Measurements from ENCODE around the gene GLOD4. TPM values are rescaled to one million over a fixed set of nuclear protein-coding genes. Genes with fewer than 3 reads are reported as not detected.
"Not testable (repeated sequence)": the region's sequence is repeated elsewhere in the genome, so short reads cannot be mapped to it uniquely, and the experiment has no call there.

The GLOD4 gene
- total RNA-seq, 2 experiments from 2014 or later: 59.5 to 64.0 TPM

GRCh38 chr17:789931-790873 is 8.1 kb upstream of the GLOD4 start:
- peaks cover 25% of the 10 kb centered on the region for H3K36me3 Mint-ChIP-seq (ENCODE audit: low read depth)
- CTCF ChIA-PET; H3K27ac Mint-ChIP-seq; H3K27me3 Mint-ChIP-seq; ATAC-seq; DNase-seq; H3K4me3 Mint-ChIP-seq; POLR2A ChIA-PET; H3K4me1 Mint-ChIP-seq; H3K9me3 Mint-ChIP-seq (ENCODE audit: low read depth): not testable (repeated sequence)
- intact Hi-C loops (cut with DNase I, micrococcal nuclease): loop anchor here in 1 of 2 experiments (1.0 kb wide), 1 partner anchor 25 kb away; no protein-coding TSS in a partner anchor

- DNase-seq: no peak
- no peaks in the 10 kb centered on the region for H3K27me3 Mint-ChIP-seq
- H3K9me3 Mint-ChIP-seq (ENCODE audit: low read depth): no peaks in the 10 kb centered on the region
- CTCF ChIA-PET: interaction anchor here (0.8 kb wide), 1 partner anchor 267 kb away, joined by 3 read pairs; no protein-coding TSS in a partner anchor
- no peak overlapping the region for H3K27ac Mint-ChIP-seq
- peaks cover 25% of the 10 kb centered on the region for H3K36me3 Mint-ChIP-seq (ENCODE audit: low read depth)
- H3K4me3 Mint-ChIP-seq: no peak overlapping the region
- ATAC-seq: no peak
- intact Hi-C loops (cut with DNase I, micrococcal nuclease): no loop called here
- POLR2A ChIA-PET: no interaction called here
- peaks cover 7% of the 10 kb centered on the region for H3K4me1 Mint-ChIP-seq
Observed at GRCh38 chr17:789160-789840, 7.2 kb upstream of the GLOD4 start.

GRCh38 chr17:788551-788950 is 6.5 kb upstream of the GLOD4 start:
- H3K27ac Mint-ChIP-seq: no peak overlapping the region
- intact Hi-C loops (cut with DNase I, micrococcal nuclease): no loop called here
- ChIA-PET CTCF (interaction anchor here (0.8 kb wide), 1 partner anchor 268 kb away, joined by 3 read pairs; no protein-coding TSS in a partner anchor), POLR2A (interaction anchor here (0.7 kb wide), 1 partner anchor 8 kb away, joined by 8 read pairs; no protein-coding TSS in a partner anchor)
- H3K27me3 Mint-ChIP-seq: no peaks in the 10 kb centered on the region
- no peak overlapping the region for H3K4me3 Mint-ChIP-seq
- DNase-seq (no peak), ATAC-seq (no peak)
- peaks cover 15% of the 10 kb centered on the region for H3K4me1 Mint-ChIP-seq
- H3K36me3 Mint-ChIP-seq (ENCODE audit: low read depth): peaks cover 28% of the 10 kb centered on the region
- H3K9me3 Mint-ChIP-seq (ENCODE audit: low read depth): no peaks in the 10 kb centered on the region

- Mint-ChIP-seq H3K9me3 (ENCODE audit: low read depth) (no peaks in the 10 kb centered on the region), H3K27me3 (no peaks in the 10 kb centered on the region), H3K36me3 (ENCODE audit: low read depth) (peaks cover 30% of the 10 kb centered on the region), H3K4me3 (no peak overlapping the region), H3K4me1 (peaks cover 22% of the 10 kb centered on the region), H3K27ac (no peak overlapping the region)
- POLR2A ChIA-PET: interaction anchor here (0.7 kb wide), 1 partner anchor 8 kb away, joined by 8 read pairs; no protein-coding TSS in a partner anchor
- CTCF ChIA-PET: no interaction called here
- ATAC-seq (no peak), DNase-seq (no peak)
- intact Hi-C loops (cut with DNase I, micrococcal nuclease): no loop called here
Observed at GRCh38 chr17:787641-788221, 5.7 kb upstream of the GLOD4 start.

GRCh38 chr17:785901-786300 is 3.8 kb upstream of the GLOD4 start:
- ATAC-seq; POLR2A ChIA-PET; H3K27me3 Mint-ChIP-seq; H3K27ac Mint-ChIP-seq; H3K4me3 Mint-ChIP-seq; intact Hi-C loops (cut with DNase I, micrococcal nuclease); H3K9me3 Mint-ChIP-seq (ENCODE audit: low read depth); DNase-seq: not testable (repeated sequence)
- Mint-ChIP-seq H3K36me3 (ENCODE audit: low read depth) (peaks cover 21% of the 10 kb centered on the region), H3K4me1 (peaks cover 31% of the 10 kb centered on the region)
- CTCF ChIA-PET: interaction anchor here (1.0 to 1.4 kb wide), 2 partner anchors 9 to 195 kb away, joined by 3 to 6 read pairs; no protein-coding TSS in a partner anchor

GRCh38 chr17:784143-784542 is 2.1 kb upstream of the GLOD4 start:
- ChIA-PET POLR2A (interaction anchor here (0.6 to 0.7 kb wide), 3 partner anchors 11 to 698 kb away, joined by 3 to 7 read pairs (median 3); no protein-coding TSS in a partner anchor), CTCF (interaction anchor here (0.6 kb wide), 1 partner anchor 319 kb away, joined by 3 read pairs; no protein-coding TSS in a partner anchor)
- peaks cover 35% of the 10 kb centered on the region for H3K4me1 Mint-ChIP-seq
- no peaks in the 10 kb centered on the region for H3K27me3 Mint-ChIP-seq
- H3K9me3 Mint-ChIP-seq (ENCODE audit: low read depth): no peaks in the 10 kb centered on the region
- H3K4me3 Mint-ChIP-seq: peak overlapping the region; percentile 97
- intact Hi-C loops (cut with DNase I, micrococcal nuclease): loop anchor here in 1 of 2 experiments (5.0 kb wide), 1 partner anchor 213 kb away; the partner anchor contains the start of gene TIMM22
- ATAC-seq: peak; percentile 47
- peak; percentile 19 for DNase-seq
- H3K27ac Mint-ChIP-seq: peak overlapping the region; percentile 76
- H3K36me3 Mint-ChIP-seq (ENCODE audit: low read depth): peaks cover 15% of the 10 kb centered on the region

- no peak overlapping the region for H3K4me3 Mint-ChIP-seq
- DNase-seq: no peak
- H3K27me3 Mint-ChIP-seq: no peaks in the 10 kb centered on the region
- CTCF ChIA-PET: interaction anchor here (0.6 to 1.2 kb wide), 2 partner anchors 9 to 76 kb away, joined by 3 read pairs; no protein-coding TSS in a partner anchor
- H3K36me3 Mint-ChIP-seq (ENCODE audit: low read depth): peaks cover 55% of the 10 kb centered on the region
- H3K9me3 Mint-ChIP-seq (ENCODE audit: low read depth): no peaks in the 10 kb centered on the region
- no peak for ATAC-seq
- H3K27ac Mint-ChIP-seq: no peak overlapping the region
- POLR2A ChIA-PET: no interaction called here
- intact Hi-C loops (cut with DNase I, micrococcal nuclease): no loop called here
- peaks cover 30% of the 10 kb centered on the region for H3K4me1 Mint-ChIP-seq
Observed at GRCh38 chr17:778096-778495, 4.0 kb downstream of the GLOD4 start.

- Mint-ChIP-seq H3K36me3 (ENCODE audit: low read depth) (peaks cover 75% of the 10 kb centered on the region), H3K9me3 (ENCODE audit: low read depth) (no peaks in the 10 kb centered on the region), H3K27me3 (no peaks in the 10 kb centered on the region), H3K4me3 (peak overlapping the region; percentile 26), H3K4me1 (peaks cover 19% of the 10 kb centered on the region), H3K27ac (peak overlapping the region; percentile 81)
- DNase-seq (no peak), ATAC-seq (no peak)
- intact Hi-C loops (cut with DNase I, micrococcal nuclease): no loop called here
- ChIA-PET POLR2A (no interaction called here), CTCF (interaction anchor here (1.3 kb wide), 1 partner anchor 10 kb away, joined by 4 read pairs; no protein-coding TSS in a partner anchor)
Observed at GRCh38 chr17:774313-774584, 7.8 kb downstream of the GLOD4 start.

- H3K27ac Mint-ChIP-seq: peak overlapping the region; percentile 81
- ATAC-seq (peak; percentile 63), DNase-seq (no peak)
- intact Hi-C loops (cut with DNase I, micrococcal nuclease): no loop called here
- no peaks in the 10 kb centered on the region for H3K27me3 Mint-ChIP-seq
- H3K4me1 Mint-ChIP-seq: peaks cover 19% of the 10 kb centered on the region
- CTCF ChIA-PET: interaction anchor here (1.3 kb wide), 1 partner anchor 10 kb away, joined by 4 read pairs; no protein-coding TSS in a partner anchor
- H3K4me3 Mint-ChIP-seq: peak overlapping the region; percentile 26
- POLR2A ChIA-PET: interaction anchor here (0.6 kb wide), 1 partner anchor 349 kb away, joined by 4 read pairs; no protein-coding TSS in a partner anchor
- H3K9me3 Mint-ChIP-seq (ENCODE audit: low read depth): no peaks in the 10 kb centered on the region
- H3K36me3 Mint-ChIP-seq (ENCODE audit: low read depth): peaks cover 71% of the 10 kb centered on the region
Observed at GRCh38 chr17:773467-774312, 8.4 kb downstream of the GLOD4 start.

- H3K27ac Mint-ChIP-seq: peak overlapping the region; percentile 52
- H3K36me3 Mint-ChIP-seq (ENCODE audit: low read depth): peaks cover 64% of the 10 kb centered on the region
- ChIA-PET POLR2A (interaction anchor here (0.6 kb wide), 1 partner anchor 348 kb away, joined by 4 read pairs; no protein-coding TSS in a partner anchor), CTCF (interaction anchor here (0.6 to 1.3 kb wide), 2 partner anchors 9 kb away, joined by 3 to 4 read pairs; partner anchors contain the start of genes GLOD4 and MRM3)
- DNase-seq: no peak
- peaks cover 19% of the 10 kb centered on the region for H3K4me1 Mint-ChIP-seq
- no peaks in the 10 kb centered on the region for H3K27me3 Mint-ChIP-seq
- H3K9me3 Mint-ChIP-seq (ENCODE audit: low read depth): no peaks in the 10 kb centered on the region
- H3K4me3 Mint-ChIP-seq: no peak overlapping the region
- intact Hi-C loops (cut with DNase I, micrococcal nuclease): no loop called here
- no peak for ATAC-seq
Observed at GRCh38 chr17:773016-773415, 9.1 kb downstream of the GLOD4 start.
